HG03439 (cell line): ENCODE results near the gene ETFA.
"Not testable (repeated sequence)": the region's sequence is repeated elsewhere in the genome, so short reads cannot be mapped to it uniquely, and the experiment has no call there.

Experiments
- ATAC-seq: cut with Tn5 transposase; IDR thresholded peaks from one replicate; pipeline ENCODE4 v1.9.1; 2021; ENCODE audit warnings: mild to moderate bottlenecking, moderate library complexity; ENCODE audit not compliant: unreplicated experiment

Gene ETFA

GRCh38 chr15:76327191-76328105 is 16.2 kb upstream of the ETFA start:
- ATAC-seq, result no peak

DNA sequence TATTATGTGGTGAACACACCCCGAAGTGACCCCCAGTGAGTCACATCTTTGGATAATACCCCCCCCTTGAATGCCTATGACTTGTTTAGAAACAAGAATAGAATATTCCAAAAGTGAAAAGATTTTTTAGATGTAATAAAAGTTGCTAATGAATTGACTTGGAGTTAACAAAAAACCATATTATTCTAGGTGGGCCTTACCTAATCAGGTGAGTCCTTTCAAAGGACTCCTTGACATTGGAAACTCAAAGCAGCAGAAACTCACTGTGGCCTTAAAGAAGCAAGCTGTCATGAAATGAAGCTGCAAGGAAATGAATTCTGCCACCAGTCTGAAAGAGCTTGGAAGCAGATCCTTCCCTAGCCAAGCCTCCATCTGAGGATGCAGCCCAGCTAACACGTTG is 14.4 kb upstream of the ETFA start:
- ATAC-seq, result no peak

GRCh38 chr15:76324066-76324465 is 12.8 kb upstream of the ETFA start:
- no peak for ATAC-seq

DNA sequence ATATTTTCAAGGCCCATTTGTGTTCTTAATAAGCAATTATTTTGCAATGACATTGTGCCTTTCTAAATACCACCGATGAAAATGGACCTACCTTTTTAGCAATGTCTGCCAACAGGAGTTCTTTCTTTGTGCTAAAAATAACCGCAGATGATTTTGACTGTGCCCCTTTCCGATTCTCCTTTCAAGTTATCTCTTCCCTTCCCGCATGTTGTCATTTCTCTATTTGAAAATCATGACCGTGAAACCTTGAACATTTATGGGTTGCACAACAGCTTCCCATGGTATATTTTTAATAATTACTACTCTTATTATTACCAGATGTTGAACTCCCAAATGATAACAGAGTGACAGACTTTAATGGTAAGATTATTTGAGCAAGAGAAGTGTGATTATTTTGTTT is 10.3 kb upstream of the ETFA start:
- no peak for ATAC-seq

DNA sequence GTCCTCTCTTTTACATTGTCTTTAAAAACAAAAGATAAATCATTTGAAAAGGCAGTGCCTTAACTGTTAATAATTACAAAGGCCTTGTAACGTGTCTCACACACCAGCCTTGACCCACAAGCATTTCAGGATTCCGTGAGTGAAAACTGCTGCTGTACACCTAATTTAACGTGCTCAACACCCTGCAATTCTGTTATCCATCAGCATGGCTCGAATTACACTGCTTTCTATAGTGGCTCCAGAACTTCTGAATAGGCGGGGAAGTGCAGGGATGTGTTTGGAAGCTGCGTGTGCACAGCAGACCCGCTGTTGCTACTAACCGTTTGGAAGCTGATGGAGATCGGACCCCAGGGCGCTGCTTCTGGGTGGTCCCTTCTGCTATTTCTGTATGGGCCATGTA is 9.9 kb upstream of the ETFA start:
- no peak for ATAC-seq

GRCh38 chr15:76320012-76320411 is 8.7 kb upstream of the ETFA start:
- no peak for ATAC-seq

DNA sequence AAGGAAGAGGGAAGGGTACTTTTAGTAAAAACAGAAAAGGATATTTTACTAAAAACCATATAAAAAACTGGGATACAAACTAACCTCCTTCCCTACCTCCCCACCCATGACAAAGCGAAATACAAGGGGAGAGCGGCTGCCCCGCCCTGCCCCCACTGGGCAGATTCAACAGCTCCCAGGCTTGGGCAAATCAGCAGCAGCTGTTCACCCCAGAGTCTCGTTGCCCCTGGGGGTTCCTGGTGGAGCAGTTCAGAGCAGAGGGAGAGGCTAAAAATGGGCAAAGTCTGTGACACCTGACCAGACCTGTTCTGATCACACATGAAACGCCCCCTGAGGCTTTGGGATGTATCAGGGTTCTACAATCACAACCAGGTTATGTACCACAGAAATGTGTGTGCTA is 2.5 kb upstream of the ETFA start:
- no peak for ATAC-seq

DNA sequence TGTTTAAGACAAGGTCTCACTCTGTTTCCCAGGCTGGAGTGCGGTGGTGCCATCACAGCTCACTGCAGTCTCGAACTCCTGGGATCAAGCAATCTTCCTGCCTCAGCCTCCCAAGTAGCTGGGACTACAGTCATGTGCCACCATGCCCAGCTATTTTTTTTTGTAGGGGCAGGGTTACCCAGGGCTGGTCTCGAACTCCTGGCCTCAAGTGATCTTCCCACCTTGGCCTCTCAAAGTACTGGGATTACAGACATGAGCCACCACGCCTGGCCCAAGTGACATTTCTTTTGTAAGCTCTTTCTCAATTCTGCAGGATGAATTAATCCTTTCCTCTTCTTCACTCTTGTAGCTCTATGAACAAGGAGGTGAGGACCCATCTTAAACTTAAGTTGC is 1.9 kb upstream of the ETFA start:
- ATAC-seq, result not testable (repeated sequence)

GRCh38 chr15:76312540-76313174 is 1.4 kb upstream of the ETFA start:
- no peak for ATAC-seq

- no peak for ATAC-seq
Observed at GRCh38 chr15:76310475-76311099, 682 bp downstream of the ETFA start.

- no peak for ATAC-seq
Observed at GRCh38 chr15:76309601-76310330, 1.5 kb downstream of the ETFA start.

DNA sequence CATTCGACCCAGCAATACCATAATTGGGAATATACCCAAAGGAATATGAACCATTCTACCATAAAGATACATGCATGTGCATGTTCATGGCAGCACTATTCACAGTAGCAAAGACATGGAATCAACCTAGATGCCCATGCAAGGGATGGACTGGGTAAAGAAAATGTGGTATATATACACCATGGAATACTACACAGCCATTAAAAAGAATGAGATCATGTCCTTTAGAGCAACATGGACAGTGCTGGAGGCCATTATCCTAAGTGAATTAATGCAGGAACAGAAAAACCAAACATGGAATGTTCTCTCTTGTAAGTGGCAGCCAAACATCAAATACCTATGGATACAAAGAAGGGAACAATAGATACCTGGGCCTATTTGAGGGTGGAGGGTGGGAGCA is 7.4 kb downstream of the ETFA start:
- no peak for ATAC-seq

DNA sequence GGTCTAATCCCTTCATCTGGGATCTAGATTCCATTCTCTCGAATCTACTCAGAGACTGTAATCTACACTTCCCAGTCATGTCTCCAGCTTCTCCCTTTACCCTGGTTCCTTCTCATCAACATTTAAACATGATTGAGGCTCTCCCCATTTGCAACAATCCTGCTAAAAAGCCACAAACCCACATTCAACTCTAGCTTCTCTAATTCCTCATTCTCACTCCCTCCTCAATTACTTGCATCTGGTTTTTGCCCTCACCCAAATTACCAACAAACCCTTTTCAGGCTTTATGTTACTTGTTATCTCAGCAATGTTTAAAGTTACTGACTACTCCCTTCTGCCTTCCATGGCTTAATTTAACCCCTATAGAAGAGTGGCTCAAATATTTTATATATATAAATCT is 11.5 kb downstream of the ETFA start:
- no peak for ATAC-seq

GRCh38 chr15:76298986-76299385 is 12.3 kb downstream of the ETFA start:
- no peak for ATAC-seq

- ATAC-seq, result not testable (repeated sequence)
Observed at GRCh38 chr15:76297951-76298350, 13.3 kb downstream of the ETFA start.

- no peak for ATAC-seq
Observed at GRCh38 chr15:76296849-76297248, 14.4 kb downstream of the ETFA start.

- ATAC-seq, result not testable (repeated sequence)
Observed at GRCh38 chr15:76294463-76294862, 16.8 kb downstream of the ETFA start.

DNA sequence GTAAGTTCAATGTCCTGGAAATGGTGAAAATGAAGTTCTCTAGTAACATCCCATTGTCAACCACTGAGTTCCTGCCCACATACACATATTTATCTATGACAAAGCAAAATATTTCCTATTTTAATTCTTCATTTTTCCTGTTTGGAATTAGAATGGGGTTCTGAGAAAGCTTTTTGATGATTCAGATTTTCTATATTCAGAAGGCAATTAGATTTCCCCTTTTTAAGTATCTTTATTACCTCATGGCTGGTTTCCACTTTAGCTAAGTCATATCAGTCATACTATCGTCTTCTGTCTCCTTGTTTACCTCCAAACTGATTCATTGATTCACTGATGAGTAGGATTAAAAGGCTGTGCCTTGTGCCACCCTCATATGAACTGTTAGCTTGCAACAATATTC is 17.9 kb downstream of the ETFA start:
- no peak for ATAC-seq

DNA sequence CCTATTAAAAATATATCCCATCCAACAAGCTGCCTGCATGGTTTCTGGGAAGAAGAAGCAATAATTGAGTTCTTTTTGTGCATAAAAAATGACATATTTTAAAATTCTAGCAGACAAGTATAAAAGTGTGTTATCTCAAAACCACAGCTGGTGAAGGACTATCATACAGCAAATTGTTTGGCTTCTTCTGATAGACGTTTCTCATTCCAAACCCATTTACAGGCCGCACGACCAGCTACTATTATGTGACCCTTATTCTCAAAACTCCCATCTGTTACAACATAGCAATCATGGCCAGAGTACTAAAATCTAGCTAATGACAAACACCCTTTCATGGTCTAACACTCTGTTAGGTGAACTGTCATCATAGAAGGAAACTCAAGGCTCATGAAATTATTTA is 21.7 kb downstream of the ETFA start:
- no peak for ATAC-seq

- ATAC-seq, result no peak
Observed at GRCh38 chr15:76286271-76286879, 24.9 kb downstream of the ETFA start.
